Measurements from ENCODE around the gene TBC1D5. TPM values are rescaled to one million over a fixed set of nuclear protein-coding genes. Genes with fewer than 3 reads are reported as not detected.

Gene TBC1D5
- total and polyA plus RNA-seq, 2 of the 8 experiments (the other 6 are each of a cell fraction or from before 2014, with no cell fraction given), result 11.0 to 22.9 TPM

- H3K36me3 ChIP-seq (ENCODE audit: control insufficient read depth in 2 of 4, insufficient read depth in 4 of 4, low read length in 3 of 4), result no peaks in the 10 kb centered on the region
- H4K8ac ChIP-seq (ENCODE audit: extremely low read depth, insufficient read depth, low read length), result no peak overlapping the region
- no peak overlapping the region for H2BK15ac ChIP-seq (ENCODE audit: low read length)
- FAIRE-seq, result no peak
- DNase-seq (ENCODE audit: low read depth in 1 of 2, low spot score in 2 of 2), result no peak
- H2BK120ac ChIP-seq (replicated peaks; ENCODE audit: low read depth, low read length), result no peak overlapping the region
- H3K79me1 ChIP-seq (ENCODE audit: low read depth, low read length), result no peaks in the 10 kb centered on the region
- no peak overlapping the region for H3K56ac ChIP-seq (replicated peaks; ENCODE audit: insufficient read length, low read depth, low read length)
- no peak overlapping the region for H2BK12ac ChIP-seq (ENCODE audit: low read depth, low read length)
- no peak overlapping the region for H3K4me2 ChIP-seq (ENCODE audit: insufficient read depth in 1 of 2, low read depth in 2 of 2, low read length in 2 of 2)
- no peak overlapping the region for H4K5ac ChIP-seq (ENCODE audit: insufficient read length, low read depth, low read length)
- no peaks in the 10 kb centered on the region for H3K23me2 ChIP-seq (ENCODE audit: low read depth, low read length)
- no peaks in the 10 kb centered on the region for H3K27me3 ChIP-seq (replicated peaks in 1 of 4; ENCODE audit: control insufficient read depth in 3 of 4, extremely low read depth in 1 of 4, insufficient read depth in 3 of 4, low read length in 3 of 4)
- WGBS, 2 experiments (ENCODE audit: extremely low coverage in 1 of 2, insufficient coverage in 1 of 2, insufficient read length in 1 of 2, insufficient replicate concordance in 2 of 2, low coverage in 1 of 2, low lambda C conversion rate in 2 of 2, missing lambda C conversion rate in 1 of 2), result 93% methylated on average over 1 of the region's 1 CpG; no CpG with 5 or more reads in 1 of the 2 experiments
- no peak overlapping the region for H2BK5ac ChIP-seq (ENCODE audit: low read depth, low read length)
- CTCF ChIA-PET (ENCODE audit: partially characterized antibody), result interaction anchor here (1.3 kb wide), 1 partner anchor 10 kb away, joined by 4 read pairs; no protein-coding TSS in a partner anchor
- no peaks in the 10 kb centered on the region for H4K20me1 ChIP-seq (replicated peaks in 1 of 2; ENCODE audit: control insufficient read depth in 1 of 2, insufficient read depth in 2 of 2, low read length in 2 of 2)
- H2AFZ ChIP-seq (ENCODE audit: low read length), result no peak overlapping the region
- H3K4me3 ChIP-seq (ENCODE audit: extremely low read depth in 1 of 4, insufficient read depth in 2 of 4, low read depth in 3 of 4, low read length in 4 of 4), result no peak overlapping the region
- no peaks in the 10 kb centered on the region for H3K79me2 ChIP-seq (ENCODE audit: control insufficient read depth in 1 of 2, insufficient read depth in 2 of 2, low read length in 2 of 2)
- no peaks in the 10 kb centered on the region for H3K9me3 ChIP-seq (ENCODE audit: insufficient read depth in 2 of 2, low read depth in 1 of 2, low read length in 1 of 2)
- H3K9ac ChIP-seq (replicated peaks in 1 of 4; ENCODE audit: extremely low read depth in 1 of 4, low read depth in 3 of 4, low read length in 3 of 4), result no peak overlapping the region
- no peak overlapping the region for H2BK20ac ChIP-seq (ENCODE audit: low read length)
- no peak overlapping the region for H2AK5ac ChIP-seq (ENCODE audit: low read depth, low read length)
- no peak overlapping the region for H3K23ac ChIP-seq (ENCODE audit: insufficient read length)
- no peak overlapping the region for H4K91ac ChIP-seq (replicated peaks; ENCODE audit: insufficient read length, low read length)
- POLR2A ChIA-PET (ENCODE audit: partially characterized antibody), result no interaction called here
- H3K14ac ChIP-seq (ENCODE audit: insufficient read length), result no peak overlapping the region
- H3K4me1 ChIP-seq (replicated peaks in 1 of 4; ENCODE audit: control insufficient read depth in 3 of 4, insufficient read depth in 4 of 4, low read length in 3 of 4), result no peaks in the 10 kb centered on the region
- no peak overlapping the region for H3K4ac ChIP-seq (replicated peaks; ENCODE audit: insufficient read length, low read depth, low read length)
- H3K18ac ChIP-seq (ENCODE audit: extremely low read depth, low read length), result no peak overlapping the region
- H3K27ac ChIP-seq (ENCODE audit: low read depth, low read length), result no peak overlapping the region
- no peak for TF ChIP-seq POU5F1 (IDR thresholded peaks at IDR 0.05; ENCODE audit: low read depth, low read length)
- TF ChIP-seq SIX5 (IDR thresholded peaks at IDR 0.05; ENCODE audit: low read depth, low read length), result no peak
- TF ChIP-seq CHD2 (IDR thresholded peaks at IDR 0.05; ENCODE audit: low read length), result no peak
- no peak for TF ChIP-seq CHD1 (IDR thresholded peaks at IDR 0.05; ENCODE audit: low read depth, low read length)
- TF ChIP-seq SIN3A (conservative IDR thresholded peaks at IDR 0.05 in 1 of 2, IDR thresholded peaks at IDR 0.05 in 1 of 2; ENCODE audit: low read depth in 1 of 2, low read length in 2 of 2), result no peak
- TF ChIP-seq CTBP2 (IDR thresholded peaks at IDR 0.05; ENCODE audit: borderline replicate concordance, insufficient read depth, insufficient read length, low read length), result no peak
- TF ChIP-seq RFX5 (IDR thresholded peaks at IDR 0.05; ENCODE audit: borderline replicate concordance, low read depth, low read length), result no peak
- TF ChIP-seq KDM1A (IDR thresholded peaks at IDR 0.05; ENCODE audit: borderline replicate concordance, low read length), result no peak
- no peak for TF ChIP-seq YY1 (IDR thresholded peaks at IDR 0.05; ENCODE audit: low read depth, low read length)
- TF ChIP-seq MAFK (IDR thresholded peaks at IDR 0.05; ENCODE audit: low read depth, low read length), result no peak
Measured at GRCh38 chr3:17387108-17387507, 355.3 kb downstream of the TBC1D5 start.
